ENCODE data around the gene FLNB. TPM values are rescaled to one million over a fixed set of nuclear protein-coding genes. Genes with fewer than 3 reads are reported as not detected.

The FLNB gene
- total RNA-seq, 3 donors from 2014 or later (not counting 1 experiment from before 2014, with no cell fraction given) = 24.6 to 30.8 (median 26.6) TPM

DNA sequence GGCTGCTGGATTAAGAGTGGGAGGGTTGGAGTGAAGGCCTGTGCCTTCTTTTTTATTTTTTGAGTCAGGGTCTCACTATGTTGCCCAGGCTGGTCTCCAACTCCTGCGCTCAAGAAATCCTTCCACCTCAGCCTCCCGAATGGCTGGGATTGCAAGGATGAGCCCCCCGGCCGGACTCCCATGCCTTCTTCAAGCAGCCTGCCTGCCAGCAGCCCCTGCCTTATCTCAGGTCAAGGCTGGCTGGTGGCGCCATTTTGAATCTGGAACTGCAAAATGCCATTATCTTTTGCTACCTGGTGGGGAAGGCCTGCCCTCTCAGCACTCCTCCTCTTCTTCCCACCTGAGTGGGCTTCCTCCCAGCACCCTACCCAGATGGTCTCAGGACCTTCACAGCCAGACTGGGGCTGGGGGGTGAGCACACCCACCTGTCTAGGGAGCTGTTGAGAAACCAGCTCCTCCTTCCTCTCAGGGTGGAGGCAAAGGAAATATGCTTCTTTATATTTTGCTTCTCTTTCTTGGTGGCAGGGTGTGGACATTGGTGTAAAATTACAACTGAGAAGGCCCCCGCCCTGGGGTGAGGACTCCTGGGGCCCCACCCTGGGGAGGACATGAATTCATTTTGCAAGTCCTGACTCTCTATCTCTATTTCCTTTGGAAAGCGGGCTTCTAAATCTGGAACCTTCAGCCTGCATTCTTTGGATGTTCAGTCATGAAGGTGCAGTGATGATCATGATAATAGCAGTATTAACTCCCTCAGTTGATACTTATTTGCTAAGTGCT, 7.7 kb upstream of the FLNB start:
- Histone ChIP-seq H3K27ac (ENCODE audit: low read length) (no peak overlapping the region), H3K4me3 (ENCODE audit: low read length) (no peak overlapping the region), H3K4me1 (ENCODE audit: control insufficient read depth, insufficient read depth, low read length) (peaks cover 14% of the 10 kb centered on the region), H3K9me3 (ENCODE audit: control insufficient read depth, insufficient read depth, low read length) (no peaks in the 10 kb centered on the region), H3K36me3 (ENCODE audit: control insufficient read depth, insufficient read depth, low read length) (no peaks in the 10 kb centered on the region), H3K27me3 (ENCODE audit: control insufficient read depth, insufficient read depth, low read length) (no peaks in the 10 kb centered on the region)
- Mint-ChIP-seq H3K4me1 (peaks cover 18 to 21% of the 10 kb centered on the region in 2 donors), H3K36me3 (no peaks in the 10 kb centered on the region), H3K27ac (no peak overlapping the region), H3K4me3 (no peak overlapping the region), H3K9me3 (no peaks in the 10 kb centered on the region), H3K27me3 (ENCODE audit: low read depth in 2 of 2) (no peaks in the 10 kb centered on the region)
- WGBS (ENCODE audit: insufficient coverage) = 98% methylated on average over 5 of the region's 7 CpGs
- ATAC-seq = no peak
- TF ChIP-seq, protein P1, sequence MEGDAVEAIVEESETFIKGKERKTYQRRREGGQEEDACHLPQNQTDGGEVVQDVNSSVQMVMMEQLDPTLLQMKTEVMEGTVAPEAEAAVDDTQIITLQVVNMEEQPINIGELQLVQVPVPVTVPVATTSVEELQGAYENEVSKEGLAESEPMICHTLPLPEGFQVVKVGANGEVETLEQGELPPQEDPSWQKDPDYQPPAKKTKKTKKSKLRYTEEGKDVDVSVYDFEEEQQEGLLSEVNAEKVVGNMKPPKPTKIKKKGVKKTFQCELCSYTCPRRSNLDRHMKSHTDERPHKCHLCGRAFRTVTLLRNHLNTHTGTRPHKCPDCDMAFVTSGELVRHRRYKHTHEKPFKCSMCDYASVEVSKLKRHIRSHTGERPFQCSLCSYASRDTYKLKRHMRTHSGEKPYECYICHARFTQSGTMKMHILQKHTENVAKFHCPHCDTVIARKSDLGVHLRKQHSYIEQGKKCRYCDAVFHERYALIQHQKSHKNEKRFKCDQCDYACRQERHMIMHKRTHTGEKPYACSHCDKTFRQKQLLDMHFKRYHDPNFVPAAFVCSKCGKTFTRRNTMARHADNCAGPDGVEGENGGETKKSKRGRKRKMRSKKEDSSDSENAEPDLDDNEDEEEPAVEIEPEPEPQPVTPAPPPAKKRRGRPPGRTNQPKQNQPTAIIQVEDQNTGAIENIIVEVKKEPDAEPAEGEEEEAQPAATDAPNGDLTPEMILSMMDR (IDR thresholded peaks at IDR 0.05) = no peak
- intact Hi-C loops (cut with micrococcal nuclease) = no loop called here
- no peak for DNase-seq

DNA sequence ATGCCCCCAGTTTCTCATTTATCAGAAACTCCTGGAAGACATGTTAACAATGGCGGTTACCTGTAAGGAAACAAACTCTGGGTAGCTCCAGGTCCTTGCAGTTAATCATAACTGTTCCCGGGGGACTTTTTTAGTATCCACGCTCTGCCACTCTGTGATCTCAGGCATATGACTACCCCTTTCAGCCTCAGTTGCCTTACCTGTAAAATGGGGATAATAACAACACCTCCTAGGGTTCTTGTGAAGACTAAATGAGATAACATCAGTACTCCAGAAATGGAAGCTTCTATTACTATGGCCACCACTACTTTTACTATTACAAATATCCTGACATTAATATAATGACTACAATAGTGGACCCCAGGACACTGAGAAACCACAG, 7.1 kb upstream of the FLNB start:
- no peak for DNase-seq
- WGBS (ENCODE audit: insufficient coverage) = 82% methylated on average over 3 of the region's 3 CpGs
- H3K4me1 Mint-ChIP-seq = peaks cover 18 to 21% of the 10 kb centered on the region in 2 donors
- no peak overlapping the region for H3K4me3 ChIP-seq (ENCODE audit: low read length)
- intact Hi-C loops (cut with micrococcal nuclease) = no loop called here
- H3K27ac ChIP-seq (ENCODE audit: low read length) = no peak overlapping the region
- no peak overlapping the region for H3K4me3 Mint-ChIP-seq
- H3K27me3 Mint-ChIP-seq (ENCODE audit: low read depth in 2 of 2) = no peaks in the 10 kb centered on the region
- ATAC-seq = no peak
- no peaks in the 10 kb centered on the region for H3K36me3 Mint-ChIP-seq
- no peaks in the 10 kb centered on the region for H3K36me3 ChIP-seq (ENCODE audit: control insufficient read depth, insufficient read depth, low read length)
- no peak overlapping the region for H3K27ac Mint-ChIP-seq
- H3K9me3 Mint-ChIP-seq = no peaks in the 10 kb centered on the region
- TF ChIP-seq, protein P1 (IDR thresholded peaks at IDR 0.05) = no peak
- peaks cover 14% of the 10 kb centered on the region for H3K4me1 ChIP-seq (ENCODE audit: control insufficient read depth, insufficient read depth, low read length)
- H3K9me3 ChIP-seq (ENCODE audit: control insufficient read depth, insufficient read depth, low read length) = no peaks in the 10 kb centered on the region
- H3K27me3 ChIP-seq (ENCODE audit: control insufficient read depth, insufficient read depth, low read length) = no peaks in the 10 kb centered on the region

DNA sequence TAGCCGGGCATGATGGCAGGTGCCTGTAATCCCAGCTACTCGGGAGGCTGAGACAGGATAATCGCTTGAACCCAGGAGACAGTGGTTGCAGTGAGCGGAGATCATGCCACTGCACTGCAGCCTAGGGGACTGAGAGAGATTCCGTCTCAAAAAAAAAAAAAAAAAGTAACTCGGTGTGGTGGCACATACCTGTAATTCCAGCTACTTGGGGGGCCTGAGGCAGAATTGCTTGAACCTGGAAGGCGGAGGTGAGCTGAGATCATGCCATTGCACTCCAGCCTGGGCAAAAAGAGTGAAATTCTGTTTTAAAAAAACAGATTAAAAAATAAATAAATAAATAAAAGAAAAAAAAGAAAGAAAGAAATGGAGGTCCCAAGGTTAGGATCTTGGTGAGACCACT, 6.2 kb upstream of the FLNB start:
- intact Hi-C loops (cut with micrococcal nuclease) = no loop called here
- DNase-seq (no peak), ATAC-seq (no peak)
- no peak overlapping the region for H3K27ac ChIP-seq (ENCODE audit: low read length)
- H3K36me3 ChIP-seq (ENCODE audit: control insufficient read depth, insufficient read depth, low read length) = no peaks in the 10 kb centered on the region
- H3K4me1 ChIP-seq (ENCODE audit: control insufficient read depth, insufficient read depth, low read length) = peaks cover 14% of the 10 kb centered on the region
- H3K4me1 Mint-ChIP-seq = peaks cover 18 to 21% of the 10 kb centered on the region in 2 donors
- H3K4me3 Mint-ChIP-seq = no peak overlapping the region
- TF ChIP-seq, protein P1 (IDR thresholded peaks at IDR 0.05) = no peak
- 95% methylated on average over 7 of the region's 7 CpGs for WGBS (ENCODE audit: insufficient coverage)
- H3K27ac Mint-ChIP-seq = no peak overlapping the region
- H3K27me3 ChIP-seq (ENCODE audit: control insufficient read depth, insufficient read depth, low read length) = no peaks in the 10 kb centered on the region
- H3K9me3 ChIP-seq (ENCODE audit: control insufficient read depth, insufficient read depth, low read length) = no peaks in the 10 kb centered on the region
- H3K4me3 ChIP-seq (ENCODE audit: low read length) = no peak overlapping the region
- H3K27me3 Mint-ChIP-seq (ENCODE audit: low read depth in 2 of 2) = no peaks in the 10 kb centered on the region
- no peaks in the 10 kb centered on the region for H3K9me3 Mint-ChIP-seq
- no peaks in the 10 kb centered on the region for H3K36me3 Mint-ChIP-seq

DNA sequence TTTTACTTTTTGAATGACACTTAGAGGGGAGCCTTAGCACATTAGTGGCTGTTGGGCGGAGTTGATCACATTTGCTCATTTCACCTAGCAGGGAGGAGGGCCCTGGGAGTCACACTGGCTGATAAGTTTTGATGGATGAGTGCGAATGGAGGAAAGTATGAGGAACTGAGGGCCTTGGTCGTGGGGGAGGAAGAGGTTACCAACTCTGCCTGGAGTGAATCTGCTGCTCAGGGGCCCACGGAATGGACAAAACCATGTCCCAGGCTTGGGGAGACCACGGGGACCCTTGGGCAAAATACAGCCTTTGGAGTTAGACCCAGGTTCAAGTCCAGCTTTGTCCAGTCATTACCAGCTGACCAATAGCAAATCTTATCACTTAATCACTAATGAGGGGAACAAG, 5.1 kb upstream of the FLNB start:
- Mint-ChIP-seq H3K27me3 (ENCODE audit: low read depth in 2 of 2) (no peaks in the 10 kb centered on the region), H3K27ac (no peak overlapping the region), H3K4me3 (no peak overlapping the region), H3K9me3 (no peaks in the 10 kb centered on the region), H3K36me3 (no peaks in the 10 kb centered on the region), H3K4me1 (peaks cover 16 to 25% of the 10 kb centered on the region in 2 donors)
- Histone ChIP-seq H3K4me3 (ENCODE audit: low read length) (no peak overlapping the region), H3K36me3 (ENCODE audit: control insufficient read depth, insufficient read depth, low read length) (no peaks in the 10 kb centered on the region), H3K4me1 (ENCODE audit: control insufficient read depth, insufficient read depth, low read length) (peaks cover 17% of the 10 kb centered on the region), H3K27ac (ENCODE audit: low read length) (no peak overlapping the region), H3K9me3 (ENCODE audit: control insufficient read depth, insufficient read depth, low read length) (no peaks in the 10 kb centered on the region), H3K27me3 (ENCODE audit: control insufficient read depth, insufficient read depth, low read length) (no peaks in the 10 kb centered on the region)
- intact Hi-C loops (cut with micrococcal nuclease) = no loop called here
- no peak for ATAC-seq
- WGBS (ENCODE audit: insufficient coverage) = 73% methylated on average over 5 of the region's 5 CpGs
- no peak for DNase-seq
- TF ChIP-seq, protein P1 (IDR thresholded peaks at IDR 0.05) = no peak
